Activated B cell treated with CpG ODN at 0.5 μM for 24 hours (primary cell): ENCODE results near the gene PDP2. TPM values are rescaled to one million over a fixed set of nuclear protein-coding genes. Genes with fewer than 3 reads are reported as not detected.

Experiments
- ATAC-seq: fragments of 200-7000 bp; cut with Tn5 transposase; one replicate; pipeline ENCODE4 v1.10.0; 2021; ENCODE audit warnings: low read depth, mild to moderate bottlenecking, moderate library complexity
- CTCF ChIA-PET: fragments of 350-600 bp; sonication (Branson Sonifier 250); formaldehyde crosslinking; loops from one replicate; lab custom pipeline; 2021; ENCODE audit warnings: antibody characterized with exemption; lab: Charles Lee
- POLR2A ChIA-PET: fragments of 350-600 bp; sonication (Branson Sonifier 250); formaldehyde crosslinking; loops from one replicate; lab custom pipeline; 2021; ENCODE audit warnings: antibody characterized with exemption; lab: Charles Lee
- DNase-seq: peaks from one replicate; pipeline ENCODE4 v3.0.0; 2022
- H3K27ac Mint-ChIP-seq: one replicate; pipeline ENCODE4 v1.8.0; 2020; ENCODE audit warnings: mixed read lengths
- H3K27me3 Mint-ChIP-seq: one replicate; pipeline ENCODE4 v1.8.0; 2021; ENCODE audit warnings: mixed read lengths
- H3K36me3 Mint-ChIP-seq: one replicate; pipeline ENCODE4 v1.8.0; 2021; ENCODE audit warnings: low read depth, mixed read lengths
- H3K4me1 Mint-ChIP-seq: one replicate; pipeline ENCODE4 v1.8.0; 2021; ENCODE audit warnings: mixed read lengths
- H3K4me3 Mint-ChIP-seq: one replicate; pipeline ENCODE4 v1.8.0; 2020; ENCODE audit warnings: mild to moderate bottlenecking, mixed read lengths
- H3K9me3 Mint-ChIP-seq: one replicate; pipeline ENCODE4 v1.8.0; 2020; ENCODE audit warnings: mixed read lengths
- CTCF ChIP-seq: fragments of 200-600 bp; IDR thresholded peaks from one replicate; pipeline ENCODE4 v1.8.0; 2022; ENCODE audit warnings: antibody characterized with exemption, mild to moderate bottlenecking
- intact Hi-C: fragments of 100-400 bp; cut with micrococcal nuclease; formaldehyde crosslinking; loops from one replicate; pipeline ENCODE4 v1.15.1; 2024
- total RNA-seq: library from RNA; stranded (reverse); gene quantifications from 2 replicates; pipeline ENCODE4 v1.2.3, GENCODE V29; 2022

Gene PDP2
- total RNA-seq, 1 donor from 2014 or later = 13.2 TPM

- no peaks in the 10 kb centered on the region for H3K27me3 Mint-ChIP-seq
- ATAC-seq = no peak
- H3K27ac Mint-ChIP-seq = no peak overlapping the region
These were observed 21.3 kb downstream of the PDP2 start for GRCh38 chr16:66901626-66902025.

GRCh38 chr16:66902648-66903543 is 22.6 kb downstream of the PDP2 start:
- ATAC-seq (no peak), DNase-seq (no peak)
- Mint-ChIP-seq H3K9me3 (no peaks in the 10 kb centered on the region), H3K4me1 (no peaks in the 10 kb centered on the region), H3K4me3 (no peak overlapping the region), H3K36me3 (no peaks in the 10 kb centered on the region), H3K27ac (no peak overlapping the region), H3K27me3 (no peaks in the 10 kb centered on the region)
- CTCF ChIA-PET = no interaction called here
- intact Hi-C loops = no loop called here
- POLR2A ChIA-PET = no interaction called here
- TF ChIP-seq CTCF = no peak

More at GRCh38 chr16:66901626-66902025, 21.3 kb downstream of the PDP2 start:
- intact Hi-C loops = no loop called here
- Mint-ChIP-seq H3K36me3 (no peaks in the 10 kb centered on the region), H3K4me1 (no peaks in the 10 kb centered on the region), H3K9me3 (no peaks in the 10 kb centered on the region), H3K4me3 (no peak overlapping the region)
- no peak for DNase-seq
- ChIA-PET CTCF (no interaction called here), POLR2A (no interaction called here)
- TF ChIP-seq CTCF = no peak

- intact Hi-C loops = no loop called here
- no peak overlapping the region for H3K4me3 Mint-ChIP-seq
- ATAC-seq (no peak), DNase-seq (no peak)
- no peaks in the 10 kb centered on the region for H3K4me1 Mint-ChIP-seq
- ChIA-PET POLR2A (no interaction called here), CTCF (no interaction called here)
- H3K36me3 Mint-ChIP-seq = no peaks in the 10 kb centered on the region
- TF ChIP-seq CTCF = no peak
- no peak overlapping the region for H3K27ac Mint-ChIP-seq
- H3K9me3 Mint-ChIP-seq = no peaks in the 10 kb centered on the region
- peaks cover 4% of the 10 kb centered on the region for H3K27me3 Mint-ChIP-seq
These were observed 23.5 kb downstream of the PDP2 start for GRCh38 chr16:66903544-66904427.

GRCh38 chr16:66904428-66904845 is 24.1 kb downstream of the PDP2 start:
- no peak for TF ChIP-seq CTCF
- DNase-seq = no peak
- ChIA-PET CTCF (no interaction called here), POLR2A (no interaction called here)
- Mint-ChIP-seq H3K4me3 (no peak overlapping the region), H3K27me3 (peaks cover 5% of the 10 kb centered on the region), H3K36me3 (no peaks in the 10 kb centered on the region), H3K4me1 (no peaks in the 10 kb centered on the region), H3K9me3 (no peaks in the 10 kb centered on the region), H3K27ac (no peak overlapping the region)
- ATAC-seq = no peak
- intact Hi-C loops = no loop called here
